Stimulated activated CD8-positive, alpha-beta memory T cell treated with anti-CD3 and anti-CD28 coated beads, Interleukin-4, amount 100 ng/mL, for 1 hour (primary cell): ENCODE data around the gene CC2D2A.

Experiments
- DNase-seq, 2 donors: peaks; one replicate each; pipeline ENCODE4 v3.0.0-alpha.2; 2020; ENCODE audit warnings: low read depth in 2 of 2, low spot score in 1 of 2

The CC2D2A gene

GRCh38 chr4:15469402-15470127, at the start of gene CC2D2A:
CC2D2A (plus strand) TSS chr4:15469882; CDS start chr4:15475933, 6,051 bp downstream.
- DNase-seq: no peak

GRCh38 chr4:15420642-15421041, 49.0 kb upstream of the CC2D2A start:
- DNase-seq: no peak

- no peak for DNase-seq
Measured at GRCh38 chr4:15423285-15423711, 46.4 kb upstream of the CC2D2A start.

GRCh38 chr4:15425520-15425919, 44.2 kb upstream of the CC2D2A start:
- DNase-seq: no peak

- no peak for DNase-seq
Measured at GRCh38 chr4:15427161-15427560, 42.5 kb upstream of the CC2D2A start.

GRCh38 chr4:15427701-15428100, 42.0 kb upstream of the CC2D2A start, which contains the start of gene C1QTNF7:
C1QTNF7 (plus strand) TSS chr4:15428033; CDS start chr4:15435744, 7,711 bp downstream.
- no peak for DNase-seq

- DNase-seq: no peak
Measured at GRCh38 chr4:15428611-15429010, 41.1 kb upstream of the CC2D2A start.

- no peak for DNase-seq
Measured at GRCh38 chr4:15434091-15434490, 35.6 kb upstream of the CC2D2A start.

GRCh38 chr4:15434676-15435075, 35.0 kb upstream of the CC2D2A start:
- no peak for DNase-seq

GRCh38 chr4:15436513-15436912, 33.2 kb upstream of the CC2D2A start:
- DNase-seq: no peak

- no peak for DNase-seq
Measured at GRCh38 chr4:15438939-15439524, 30.6 kb upstream of the CC2D2A start.

- no peak for DNase-seq
Measured at GRCh38 chr4:15443371-15444160, 26.1 kb upstream of the CC2D2A start.

- DNase-seq: no peak
Measured at GRCh38 chr4:15444276-15444675, 25.4 kb upstream of the CC2D2A start.

GRCh38 chr4:15444879-15445547, 24.7 kb upstream of the CC2D2A start:
- DNase-seq: no peak

- DNase-seq: no peak
Measured at GRCh38 chr4:15451181-15451865, 18.4 kb upstream of the CC2D2A start.

GRCh38 chr4:15451866-15452765, 17.6 kb upstream of the CC2D2A start:
- DNase-seq: no peak

GRCh38 chr4:15455290-15455689, 14.4 kb upstream of the CC2D2A start:
- DNase-seq: no peak

- no peak for DNase-seq
Measured at GRCh38 chr4:15457406-15458201, 12.1 kb upstream of the CC2D2A start.

GRCh38 chr4:15458616-15459015, 11.1 kb upstream of the CC2D2A start:
- no peak for DNase-seq
